ENCODE results near the gene DRD3.

DNA sequence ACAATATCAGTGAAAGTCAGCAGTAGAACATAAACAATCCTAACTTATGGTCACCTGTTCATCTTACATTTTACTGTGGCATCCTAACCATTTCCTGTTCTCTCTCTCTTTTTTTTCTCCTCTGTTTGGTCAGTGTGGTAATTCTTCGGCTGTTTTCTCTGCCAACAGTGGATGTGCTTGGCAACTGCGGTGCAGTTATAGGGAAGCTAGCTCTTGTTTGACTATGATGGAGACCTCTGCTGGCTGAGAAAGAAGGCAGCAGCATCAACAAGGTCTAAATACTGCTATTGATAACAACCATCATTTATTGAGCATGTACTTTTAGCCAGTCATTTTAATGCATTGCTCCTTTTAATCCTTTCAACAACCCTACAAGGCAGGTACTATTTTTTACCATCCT is 723 bp upstream of the DRD3 start:
- TF ChIP-seq FOXA1 (IDR thresholded peaks at IDR 0.05) (no peak), TAF1 (conservative IDR thresholded peaks at IDR 0.05) (no peak), HNF4G (IDR thresholded peaks at IDR 0.05) (no peak), RAD21 (IDR thresholded peaks at IDR 0.05) (peak; percentile 50 to 67), JUND (IDR thresholded peaks at IDR 0.05) (no peak), YY1 (IDR thresholded peaks at IDR 0.05) (no peak), SP1 (IDR thresholded peaks at IDR 0.05) (no peak), RXRA (IDR thresholded peaks at IDR 0.05) (no peak), GABPA (IDR thresholded peaks at IDR 0.05 in 1 of 2, conservative IDR thresholded peaks at IDR 0.05 in 1 of 2) (no peak), EGR1 (IDR thresholded peaks at IDR 0.05; ENCODE audit: low read depth in 2 of 2) (no peak)
- TF ChIP-seq, protein P1, sequence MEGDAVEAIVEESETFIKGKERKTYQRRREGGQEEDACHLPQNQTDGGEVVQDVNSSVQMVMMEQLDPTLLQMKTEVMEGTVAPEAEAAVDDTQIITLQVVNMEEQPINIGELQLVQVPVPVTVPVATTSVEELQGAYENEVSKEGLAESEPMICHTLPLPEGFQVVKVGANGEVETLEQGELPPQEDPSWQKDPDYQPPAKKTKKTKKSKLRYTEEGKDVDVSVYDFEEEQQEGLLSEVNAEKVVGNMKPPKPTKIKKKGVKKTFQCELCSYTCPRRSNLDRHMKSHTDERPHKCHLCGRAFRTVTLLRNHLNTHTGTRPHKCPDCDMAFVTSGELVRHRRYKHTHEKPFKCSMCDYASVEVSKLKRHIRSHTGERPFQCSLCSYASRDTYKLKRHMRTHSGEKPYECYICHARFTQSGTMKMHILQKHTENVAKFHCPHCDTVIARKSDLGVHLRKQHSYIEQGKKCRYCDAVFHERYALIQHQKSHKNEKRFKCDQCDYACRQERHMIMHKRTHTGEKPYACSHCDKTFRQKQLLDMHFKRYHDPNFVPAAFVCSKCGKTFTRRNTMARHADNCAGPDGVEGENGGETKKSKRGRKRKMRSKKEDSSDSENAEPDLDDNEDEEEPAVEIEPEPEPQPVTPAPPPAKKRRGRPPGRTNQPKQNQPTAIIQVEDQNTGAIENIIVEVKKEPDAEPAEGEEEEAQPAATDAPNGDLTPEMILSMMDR (IDR thresholded peaks at IDR 0.05; ENCODE audit: low read depth, low read length, missing input control), result peak; percentile 34
- TF ChIP-seq, protein P2, sequence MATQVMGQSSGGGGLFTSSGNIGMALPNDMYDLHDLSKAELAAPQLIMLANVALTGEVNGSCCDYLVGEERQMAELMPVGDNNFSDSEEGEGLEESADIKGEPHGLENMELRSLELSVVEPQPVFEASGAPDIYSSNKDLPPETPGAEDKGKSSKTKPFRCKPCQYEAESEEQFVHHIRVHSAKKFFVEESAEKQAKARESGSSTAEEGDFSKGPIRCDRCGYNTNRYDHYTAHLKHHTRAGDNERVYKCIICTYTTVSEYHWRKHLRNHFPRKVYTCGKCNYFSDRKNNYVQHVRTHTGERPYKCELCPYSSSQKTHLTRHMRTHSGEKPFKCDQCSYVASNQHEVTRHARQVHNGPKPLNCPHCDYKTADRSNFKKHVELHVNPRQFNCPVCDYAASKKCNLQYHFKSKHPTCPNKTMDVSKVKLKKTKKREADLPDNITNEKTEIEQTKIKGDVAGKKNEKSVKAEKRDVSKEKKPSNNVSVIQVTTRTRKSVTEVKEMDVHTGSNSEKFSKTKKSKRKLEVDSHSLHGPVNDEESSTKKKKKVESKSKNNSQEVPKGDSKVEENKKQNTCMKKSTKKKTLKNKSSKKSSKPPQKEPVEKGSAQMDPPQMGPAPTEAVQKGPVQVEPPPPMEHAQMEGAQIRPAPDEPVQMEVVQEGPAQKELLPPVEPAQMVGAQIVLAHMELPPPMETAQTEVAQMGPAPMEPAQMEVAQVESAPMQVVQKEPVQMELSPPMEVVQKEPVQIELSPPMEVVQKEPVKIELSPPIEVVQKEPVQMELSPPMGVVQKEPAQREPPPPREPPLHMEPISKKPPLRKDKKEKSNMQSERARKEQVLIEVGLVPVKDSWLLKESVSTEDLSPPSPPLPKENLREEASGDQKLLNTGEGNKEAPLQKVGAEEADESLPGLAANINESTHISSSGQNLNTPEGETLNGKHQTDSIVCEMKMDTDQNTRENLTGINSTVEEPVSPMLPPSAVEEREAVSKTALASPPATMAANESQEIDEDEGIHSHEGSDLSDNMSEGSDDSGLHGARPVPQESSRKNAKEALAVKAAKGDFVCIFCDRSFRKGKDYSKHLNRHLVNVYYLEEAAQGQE (IDR thresholded peaks at IDR 0.05), result no peak
- TF ChIP-seq, protein P3, sequence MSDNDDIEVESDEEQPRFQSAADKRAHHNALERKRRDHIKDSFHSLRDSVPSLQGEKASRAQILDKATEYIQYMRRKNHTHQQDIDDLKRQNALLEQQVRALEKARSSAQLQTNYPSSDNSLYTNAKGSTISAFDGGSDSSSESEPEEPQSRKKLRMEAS (IDR thresholded peaks at IDR 0.05), result no peak
- TF ChIP-seq, protein P4, sequence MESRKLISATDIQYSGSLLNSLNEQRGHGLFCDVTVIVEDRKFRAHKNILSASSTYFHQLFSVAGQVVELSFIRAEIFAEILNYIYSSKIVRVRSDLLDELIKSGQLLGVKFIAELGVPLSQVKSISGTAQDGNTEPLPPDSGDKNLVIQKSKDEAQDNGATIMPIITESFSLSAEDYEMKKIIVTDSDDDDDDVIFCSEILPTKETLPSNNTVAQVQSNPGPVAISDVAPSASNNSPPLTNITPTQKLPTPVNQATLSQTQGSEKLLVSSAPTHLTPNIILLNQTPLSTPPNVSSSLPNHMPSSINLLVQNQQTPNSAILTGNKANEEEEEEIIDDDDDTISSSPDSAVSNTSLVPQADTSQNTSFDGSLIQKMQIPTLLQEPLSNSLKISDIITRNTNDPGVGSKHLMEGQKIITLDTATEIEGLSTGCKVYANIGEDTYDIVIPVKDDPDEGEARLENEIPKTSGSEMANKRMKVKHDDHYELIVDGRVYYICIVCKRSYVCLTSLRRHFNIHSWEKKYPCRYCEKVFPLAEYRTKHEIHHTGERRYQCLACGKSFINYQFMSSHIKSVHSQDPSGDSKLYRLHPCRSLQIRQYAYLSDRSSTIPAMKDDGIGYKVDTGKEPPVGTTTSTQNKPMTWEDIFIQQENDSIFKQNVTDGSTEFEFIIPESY (IDR thresholded peaks at IDR 0.05), result no peak

All from liver (tissue), 3 donors.